ENCODE data around the gene PRR11. TPM values are rescaled to one million over a fixed set of nuclear protein-coding genes. Genes with fewer than 3 reads are reported as not detected.

Gene PRR11
- total and polyA plus RNA-seq, 2 of the 8 experiments (the other 6 are each of a cell fraction or from before 2014, with no cell fraction given): 32.7 to 83.0 TPM

DNA sequence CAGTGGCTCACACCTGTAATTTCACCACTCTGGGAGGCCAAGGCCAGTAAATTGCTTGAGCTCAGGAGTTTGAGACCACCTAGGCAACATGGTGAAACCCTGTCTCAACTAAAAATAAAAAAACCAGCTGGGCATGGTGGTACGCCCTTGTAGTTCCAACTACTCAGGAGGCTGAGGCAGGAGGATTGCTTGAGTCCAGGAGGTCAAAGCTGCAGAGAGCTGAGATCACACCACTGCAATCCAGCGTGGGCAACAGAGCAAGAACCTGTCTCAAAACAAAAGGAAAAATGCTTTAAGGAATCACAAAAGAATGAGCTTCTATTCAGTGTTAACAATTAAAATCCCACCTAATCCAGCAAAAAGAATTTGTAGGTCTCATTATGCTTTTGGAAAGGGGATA lies 5.9 kb downstream of the PRR11 start:
- H2AFZ ChIP-seq (ENCODE audit: low read length): no peak overlapping the region
- CTCF ChIA-PET (ENCODE audit: partially characterized antibody): interaction anchor here (1.2 to 1.4 kb wide), 2 partner anchors 10 to 642 kb away, joined by 3 read pairs; no protein-coding TSS in a partner anchor
- TF ChIP-seq BCL11A (IDR thresholded peaks at IDR 0.05; ENCODE audit: low read depth in 2 of 2, low read length in 2 of 2): no peak
- no peak for TF ChIP-seq BACH1 (IDR thresholded peaks at IDR 0.05; ENCODE audit: low read length)
- TF ChIP-seq KDM5A (IDR thresholded peaks at IDR 0.05; ENCODE audit: low read length): no peak
- TF ChIP-seq RXRA (IDR thresholded peaks at IDR 0.05; ENCODE audit: insufficient read depth, low read depth, low read length): no peak
- TF ChIP-seq, protein P1, sequence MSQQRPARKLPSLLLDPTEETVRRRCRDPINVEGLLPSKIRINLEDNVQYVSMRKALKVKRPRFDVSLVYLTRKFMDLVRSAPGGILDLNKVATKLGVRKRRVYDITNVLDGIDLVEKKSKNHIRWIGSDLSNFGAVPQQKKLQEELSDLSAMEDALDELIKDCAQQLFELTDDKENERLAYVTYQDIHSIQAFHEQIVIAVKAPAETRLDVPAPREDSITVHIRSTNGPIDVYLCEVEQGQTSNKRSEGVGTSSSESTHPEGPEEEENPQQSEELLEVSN (IDR thresholded peaks at IDR 0.05): no peak
- no peak for TF ChIP-seq TEAD4 (IDR thresholded peaks at IDR 0.05; ENCODE audit: low read depth, low read length)
- no peak for TF ChIP-seq GTF2F1 (IDR thresholded peaks at IDR 0.05; ENCODE audit: borderline replicate concordance, low read depth, low read length)
- no peak for TF ChIP-seq SP1 (IDR thresholded peaks at IDR 0.05; ENCODE audit: low read depth, low read length)
- no peak for TF ChIP-seq CREB1 (IDR thresholded peaks at IDR 0.05)
- no peak for TF ChIP-seq TCF12 (IDR thresholded peaks at IDR 0.05; ENCODE audit: low read depth, low read length)
- no peak for TF ChIP-seq CBX5 (IDR thresholded peaks at IDR 0.05; ENCODE audit: low read depth, low read length)
- TF ChIP-seq CTBP2 (IDR thresholded peaks at IDR 0.05; ENCODE audit: borderline replicate concordance, insufficient read depth, insufficient read length, low read length): no peak
- TF ChIP-seq CHD2 (IDR thresholded peaks at IDR 0.05; ENCODE audit: low read length): no peak
- TF ChIP-seq RAD21 (IDR thresholded peaks at IDR 0.05 in 1 of 2, conservative IDR thresholded peaks at IDR 0.05 in 1 of 2; ENCODE audit: low read depth in 2 of 2, low read length in 2 of 2): no peak

More for the DNA sequence above, 5.9 kb downstream of the PRR11 start:
- 89% methylated on average over 2 of the region's 2 CpGs; no CpG with 5 or more reads in 1 of the 2 experiments for WGBS, 2 experiments (ENCODE audit: extremely low coverage in 1 of 2, insufficient coverage in 1 of 2, insufficient read length in 1 of 2, insufficient replicate concordance in 2 of 2, low coverage in 1 of 2, low lambda C conversion rate in 2 of 2, missing lambda C conversion rate in 1 of 2)
- Histone ChIP-seq H2BK120ac (replicated peaks; ENCODE audit: low read depth, low read length) (no peak overlapping the region), H2BK12ac (ENCODE audit: low read depth, low read length) (no peak overlapping the region), H3K27me3 (replicated peaks in 1 of 4; ENCODE audit: control insufficient read depth in 3 of 4, extremely low read depth in 1 of 4, insufficient read depth in 3 of 4, low read length in 3 of 4) (no peaks in the 10 kb centered on the region), H3K9me3 (ENCODE audit: insufficient read depth in 2 of 2, low read depth in 1 of 2, low read length in 1 of 2) (no peaks in the 10 kb centered on the region), H4K5ac (ENCODE audit: insufficient read length, low read depth, low read length) (no peak overlapping the region), H3K23ac (ENCODE audit: insufficient read length) (no peak overlapping the region), H3K4me3 (ENCODE audit: extremely low read depth in 1 of 4, insufficient read depth in 2 of 4, low read depth in 3 of 4, low read length in 4 of 4) (no peak overlapping the region), H3K4me2 (ENCODE audit: insufficient read depth in 1 of 2, low read depth in 2 of 2, low read length in 2 of 2) (no peak overlapping the region), H3K36me3 (ENCODE audit: control insufficient read depth in 2 of 4, insufficient read depth in 4 of 4, low read length in 3 of 4) (peaks cover 0 to 4% (median 0%) of the 10 kb centered on the region in 4 experiments; a peak in 1 of 8 replicates), H3K27ac (ENCODE audit: low read depth, low read length) (no peak overlapping the region), H4K91ac (replicated peaks; ENCODE audit: insufficient read length, low read length) (no peak overlapping the region), H3K14ac (ENCODE audit: insufficient read length) (no peak overlapping the region), H4K8ac (ENCODE audit: extremely low read depth, insufficient read depth, low read length) (no peak overlapping the region), H2BK5ac (ENCODE audit: low read depth, low read length) (no peak overlapping the region), H3K56ac (replicated peaks; ENCODE audit: insufficient read length, low read depth, low read length) (no peak overlapping the region), H3K18ac (ENCODE audit: extremely low read depth, low read length) (no peak overlapping the region), H4K20me1 (replicated peaks in 1 of 2; ENCODE audit: control insufficient read depth in 1 of 2, insufficient read depth in 2 of 2, low read length in 2 of 2) (peaks cover 0 to 1% of the 10 kb centered on the region in 2 experiments), H2BK20ac (ENCODE audit: low read length) (no peak overlapping the region), H3K23me2 (ENCODE audit: low read depth, low read length) (0 out of 2 replicates have a peak, but pooled peaks cover 2% of the 10 kb centered on the region), H3K9ac (replicated peaks in 1 of 4; ENCODE audit: extremely low read depth in 1 of 4, low read depth in 3 of 4, low read length in 3 of 4) (no peak overlapping the region), H3K79me2 (ENCODE audit: control insufficient read depth in 1 of 2, insufficient read depth in 2 of 2, low read length in 2 of 2) (peaks cover 5 to 78% of the 10 kb centered on the region in 2 experiments; a peak in 3 of 4 replicates), H2BK15ac (ENCODE audit: low read length) (no peak overlapping the region), H2AK5ac (ENCODE audit: low read depth, low read length) (no peak overlapping the region), H3K4ac (replicated peaks; ENCODE audit: insufficient read length, low read depth, low read length) (no peak overlapping the region), H3K4me1 (replicated peaks in 1 of 4; ENCODE audit: control insufficient read depth in 3 of 4, insufficient read depth in 4 of 4, low read length in 3 of 4) (peaks cover 0 to 4% (median 1%) of the 10 kb centered on the region in 4 experiments; a peak in 4 of 7 replicates), H3K79me1 (ENCODE audit: low read depth, low read length) (no peaks in the 10 kb centered on the region)
- no peak for DNase-seq (ENCODE audit: low read depth in 1 of 2, low spot score in 2 of 2)
- no peak for FAIRE-seq
- POLR2A ChIA-PET (ENCODE audit: partially characterized antibody): interaction anchor here (1.2 to 2.8 kb wide), 3 partner anchors 12 to 509 kb away, joined by 3 to 7 read pairs (median 3); no protein-coding TSS in a partner anchor

Data from H1 (cell line).